GM20000 (cell line): ENCODE measurements around the gene MAPK4.

Source experiments
- DNase-seq: peaks from one replicate; pipeline ENCODE4 v3.0.0; 2012; ENCODE audit warnings: low spot score
- TF ChIP-seq, protein P1 (sequence below): IDR thresholded peaks from 2 replicates; pipeline ENCODE4 v1.5.1; 2012; ENCODE audit warnings: mild to moderate bottlenecking, control low read depth; ENCODE audit errors: extremely low read depth, missing control alignments

MAPK4 gene

DNA sequence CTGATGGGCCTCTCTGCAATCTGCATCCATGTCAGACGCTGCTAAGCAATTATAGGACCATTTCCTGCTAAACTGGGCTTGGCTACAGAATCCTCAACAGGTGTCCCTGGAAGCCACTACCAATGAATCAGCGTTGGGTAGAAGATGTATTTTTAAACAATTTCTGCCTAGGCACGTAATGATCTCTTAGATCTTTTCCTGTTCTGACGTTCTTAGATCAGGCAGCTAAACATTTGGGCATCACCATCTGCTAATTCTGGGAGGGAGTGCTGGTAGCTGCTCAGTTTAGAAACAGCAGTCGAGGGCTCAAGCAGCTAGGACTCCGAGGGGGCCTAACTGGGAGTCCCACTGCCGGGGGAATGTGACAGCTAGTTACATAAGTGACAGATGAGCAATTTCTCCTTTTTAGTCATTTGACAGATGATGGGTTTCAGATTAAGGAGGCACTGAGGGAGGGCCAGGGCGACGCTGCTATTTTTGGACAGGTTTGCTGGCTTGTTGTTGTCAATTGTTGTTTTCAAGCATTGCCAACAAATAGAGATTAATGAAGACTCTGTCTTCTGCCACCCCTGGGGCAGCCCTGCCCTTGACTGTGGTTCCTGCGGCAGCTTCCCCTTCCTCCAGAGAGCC lies 167.2 kb downstream of the MAPK4 start:
- TF ChIP-seq, protein P1, sequence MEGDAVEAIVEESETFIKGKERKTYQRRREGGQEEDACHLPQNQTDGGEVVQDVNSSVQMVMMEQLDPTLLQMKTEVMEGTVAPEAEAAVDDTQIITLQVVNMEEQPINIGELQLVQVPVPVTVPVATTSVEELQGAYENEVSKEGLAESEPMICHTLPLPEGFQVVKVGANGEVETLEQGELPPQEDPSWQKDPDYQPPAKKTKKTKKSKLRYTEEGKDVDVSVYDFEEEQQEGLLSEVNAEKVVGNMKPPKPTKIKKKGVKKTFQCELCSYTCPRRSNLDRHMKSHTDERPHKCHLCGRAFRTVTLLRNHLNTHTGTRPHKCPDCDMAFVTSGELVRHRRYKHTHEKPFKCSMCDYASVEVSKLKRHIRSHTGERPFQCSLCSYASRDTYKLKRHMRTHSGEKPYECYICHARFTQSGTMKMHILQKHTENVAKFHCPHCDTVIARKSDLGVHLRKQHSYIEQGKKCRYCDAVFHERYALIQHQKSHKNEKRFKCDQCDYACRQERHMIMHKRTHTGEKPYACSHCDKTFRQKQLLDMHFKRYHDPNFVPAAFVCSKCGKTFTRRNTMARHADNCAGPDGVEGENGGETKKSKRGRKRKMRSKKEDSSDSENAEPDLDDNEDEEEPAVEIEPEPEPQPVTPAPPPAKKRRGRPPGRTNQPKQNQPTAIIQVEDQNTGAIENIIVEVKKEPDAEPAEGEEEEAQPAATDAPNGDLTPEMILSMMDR: no peak
- DNase-seq: peak; percentile 80

- TF ChIP-seq, protein P1: no peak
- DNase-seq: no peak
These were observed 168.0 kb downstream of the MAPK4 start for GRCh38 chr18:50727721-50728471.

DNA sequence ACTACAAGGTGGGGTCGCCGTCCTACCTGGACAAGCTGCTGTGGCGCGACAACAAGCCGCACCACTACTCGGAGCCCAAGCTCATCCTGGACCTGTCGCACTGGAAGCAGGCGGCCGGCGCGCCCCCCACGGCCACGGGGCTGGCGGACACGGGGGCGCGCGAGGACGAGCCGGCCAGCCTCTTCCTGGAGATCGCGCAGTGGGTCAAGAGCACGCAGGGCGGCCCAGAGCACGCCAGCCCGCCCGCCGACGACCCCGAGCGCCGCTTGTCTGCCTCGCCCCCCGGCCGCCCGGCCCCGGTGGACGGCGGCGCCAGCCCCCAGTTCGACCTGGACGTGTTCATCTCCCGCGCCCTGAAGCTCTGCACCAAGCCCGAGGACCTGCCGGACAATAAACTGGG lies 169.5 kb downstream of the MAPK4 start:
- no peak for DNase-seq
- TF ChIP-seq, protein P1: no peak

DNA sequence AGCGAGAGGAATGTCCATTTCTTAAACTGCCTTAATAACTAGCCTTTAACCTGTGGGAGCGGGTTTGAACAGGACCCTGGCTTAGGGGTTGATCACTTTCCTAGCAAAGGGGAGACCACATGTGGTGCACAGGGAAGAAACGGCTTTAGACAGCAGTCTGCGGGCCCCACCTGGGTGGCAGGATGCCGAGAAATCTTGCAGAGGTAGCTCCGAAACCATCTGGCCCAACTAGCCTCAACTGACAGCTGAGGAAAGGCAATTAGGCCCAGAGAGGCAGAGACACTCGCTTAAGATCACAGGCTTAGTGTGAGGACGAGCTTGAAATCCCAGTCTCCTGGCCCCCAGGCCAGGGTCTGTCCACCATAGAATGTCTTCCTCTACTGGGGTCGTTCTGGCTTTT lies 170.1 kb downstream of the MAPK4 start:
- TF ChIP-seq, protein P1: no peak
- no peak for DNase-seq

- TF ChIP-seq, protein P1: no peak
- DNase-seq: no peak
These were observed 174.5 kb downstream of the MAPK4 start for GRCh38 chr18:50734342-50734741.

DNA sequence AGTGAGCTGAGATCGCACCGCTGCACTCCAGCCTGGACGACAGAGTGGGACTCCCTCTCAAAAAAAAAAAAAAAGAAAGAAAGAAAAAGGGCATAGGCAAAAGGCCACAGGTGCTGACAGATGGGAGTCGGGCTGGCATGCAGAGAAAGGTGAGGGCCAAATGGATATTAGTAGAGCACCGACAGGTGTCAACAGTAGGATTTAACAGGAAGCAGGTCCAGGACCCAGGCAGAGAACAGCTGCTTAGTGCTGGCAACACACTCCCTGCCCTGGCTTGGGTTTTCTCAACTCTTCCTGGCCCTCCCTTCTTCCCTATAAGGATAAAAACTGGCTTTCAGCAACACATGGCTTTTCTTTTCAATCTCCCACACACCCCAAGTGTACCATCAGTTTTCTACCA lies 175.0 kb downstream of the MAPK4 start:
- TF ChIP-seq, protein P1: no peak

DNA sequence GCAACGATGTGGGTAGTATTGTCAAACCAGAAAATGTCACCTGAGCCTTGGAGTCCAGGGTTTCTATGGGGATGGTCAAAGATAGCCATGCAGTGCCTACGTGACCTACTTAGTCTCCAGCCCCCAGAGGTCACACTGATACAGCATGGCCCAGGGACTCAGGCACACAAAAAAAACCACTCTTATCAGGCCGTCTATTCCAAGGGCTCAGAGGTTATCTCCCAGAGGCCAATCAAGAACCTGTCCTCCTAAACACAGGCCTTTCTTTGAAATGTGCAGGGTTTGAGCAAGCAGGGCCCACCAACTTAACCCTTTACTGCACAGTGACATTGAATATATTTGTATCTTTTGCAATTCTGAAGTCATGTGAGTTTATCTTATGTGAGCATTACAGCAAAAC lies 177.2 kb downstream of the MAPK4 start:
- TF ChIP-seq, protein P1: no peak
- no peak for DNase-seq

More for the DNA sequence above, 175.0 kb downstream of the MAPK4 start:
- no peak for DNase-seq
